PC-9 (cell line): Measurements from ENCODE around the gene CMTM5.

Source experiments
- EZH2 ChIP-seq: fragments of 200-600 bp; sonication (generic); IDR thresholded peaks from 2 replicates; pipeline ENCODE4 v1.8.0; 2017; ENCODE audit warnings: antibody characterized with exemption, low read depth
- TF ChIP-seq, protein P1 (sequence below): fragments of 200-600 bp; sonication (generic); conservative IDR thresholded peaks from 2 replicates; pipeline ENCODE4 v1.6.1; 2017; ENCODE audit warnings: mixed run types, antibody characterized with exemption, mild to moderate bottlenecking, moderate library complexity

DNA sequence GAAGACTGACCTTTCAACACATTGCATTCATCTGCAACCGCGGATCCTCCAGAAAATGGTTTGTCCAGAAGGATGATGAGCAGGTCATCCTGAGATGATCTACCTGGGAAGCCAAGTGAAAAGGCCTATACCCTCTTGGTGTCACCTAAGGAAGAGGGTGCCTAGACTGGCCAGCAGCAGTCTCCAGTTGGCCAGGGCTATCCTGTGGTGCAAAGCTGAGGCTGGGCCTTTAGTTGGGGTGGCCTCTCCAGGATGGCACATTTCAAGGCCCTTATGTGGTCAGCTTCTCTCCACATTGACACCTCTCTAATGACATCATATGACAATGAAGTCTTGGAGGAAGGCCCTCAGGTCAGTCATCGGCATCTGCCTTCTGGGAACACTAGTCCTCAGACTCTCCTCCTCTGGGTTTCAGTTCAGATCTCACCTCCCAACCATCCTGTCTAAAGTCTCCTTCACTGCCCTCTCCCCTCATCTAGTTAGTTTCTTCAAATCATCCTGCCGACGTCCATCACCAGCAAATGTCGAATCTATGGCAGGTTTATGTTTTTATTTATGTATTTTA is 20.9 kb upstream of the CMTM5 start:
- TF ChIP-seq, protein P1, sequence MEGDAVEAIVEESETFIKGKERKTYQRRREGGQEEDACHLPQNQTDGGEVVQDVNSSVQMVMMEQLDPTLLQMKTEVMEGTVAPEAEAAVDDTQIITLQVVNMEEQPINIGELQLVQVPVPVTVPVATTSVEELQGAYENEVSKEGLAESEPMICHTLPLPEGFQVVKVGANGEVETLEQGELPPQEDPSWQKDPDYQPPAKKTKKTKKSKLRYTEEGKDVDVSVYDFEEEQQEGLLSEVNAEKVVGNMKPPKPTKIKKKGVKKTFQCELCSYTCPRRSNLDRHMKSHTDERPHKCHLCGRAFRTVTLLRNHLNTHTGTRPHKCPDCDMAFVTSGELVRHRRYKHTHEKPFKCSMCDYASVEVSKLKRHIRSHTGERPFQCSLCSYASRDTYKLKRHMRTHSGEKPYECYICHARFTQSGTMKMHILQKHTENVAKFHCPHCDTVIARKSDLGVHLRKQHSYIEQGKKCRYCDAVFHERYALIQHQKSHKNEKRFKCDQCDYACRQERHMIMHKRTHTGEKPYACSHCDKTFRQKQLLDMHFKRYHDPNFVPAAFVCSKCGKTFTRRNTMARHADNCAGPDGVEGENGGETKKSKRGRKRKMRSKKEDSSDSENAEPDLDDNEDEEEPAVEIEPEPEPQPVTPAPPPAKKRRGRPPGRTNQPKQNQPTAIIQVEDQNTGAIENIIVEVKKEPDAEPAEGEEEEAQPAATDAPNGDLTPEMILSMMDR = no peak
- no peak for TF ChIP-seq EZH2
